ENCODE results near the gene TMEM132D.

TMEM132D gene

GRCh38 chr12:129084875-129085826 lies 818.7 kb downstream of the TMEM132D start:
- H3K4me3 ChIP-seq (ENCODE audit: control insufficient read depth, low read depth, low read length) = no peak overlapping the region
- no peak for TF ChIP-seq CTCF (conservative IDR thresholded peaks at IDR 0.05; ENCODE audit: control insufficient read depth, insufficient read depth, low read depth, low read length)
- no peak for DNase-seq (ENCODE audit: low read depth)

GRCh38 chr12:129083121-129083840 lies 820.5 kb downstream of the TMEM132D start:
- DNase-seq (ENCODE audit: low read depth) = no peak
- no peak for TF ChIP-seq CTCF (conservative IDR thresholded peaks at IDR 0.05; ENCODE audit: control insufficient read depth, insufficient read depth, low read depth, low read length)
- H3K4me3 ChIP-seq (ENCODE audit: control insufficient read depth, low read depth, low read length) = no peak overlapping the region

GRCh38 chr12:129082441-129082840 lies 821.4 kb downstream of the TMEM132D start:
- no peak for TF ChIP-seq CTCF (conservative IDR thresholded peaks at IDR 0.05; ENCODE audit: control insufficient read depth, insufficient read depth, low read depth, low read length)
- H3K4me3 ChIP-seq (ENCODE audit: control insufficient read depth, low read depth, low read length) = no peak overlapping the region
- no peak for DNase-seq (ENCODE audit: low read depth)

- no peak overlapping the region for H3K4me3 ChIP-seq (ENCODE audit: control insufficient read depth, low read depth, low read length)
- no peak for TF ChIP-seq CTCF (conservative IDR thresholded peaks at IDR 0.05; ENCODE audit: control insufficient read depth, insufficient read depth, low read depth, low read length)
- no peak for DNase-seq (ENCODE audit: low read depth)
These were observed 822.0 kb downstream of the TMEM132D start for GRCh38 chr12:129081755-129082250.

GRCh38 chr12:129080821-129081220 lies 823.0 kb downstream of the TMEM132D start:
- TF ChIP-seq CTCF (conservative IDR thresholded peaks at IDR 0.05; ENCODE audit: control insufficient read depth, insufficient read depth, low read depth, low read length) = no peak
- H3K4me3 ChIP-seq (ENCODE audit: control insufficient read depth, low read depth, low read length) = no peak overlapping the region
- DNase-seq (ENCODE audit: low read depth) = no peak

- no peak for DNase-seq (ENCODE audit: low read depth)
- H3K4me3 ChIP-seq (ENCODE audit: control insufficient read depth, low read depth, low read length) = no peak overlapping the region
- no peak for TF ChIP-seq CTCF (conservative IDR thresholded peaks at IDR 0.05; ENCODE audit: control insufficient read depth, insufficient read depth, low read depth, low read length)
These were observed 823.4 kb downstream of the TMEM132D start for GRCh38 chr12:129080391-129080790.

All from fibroblast of mammary gland (primary cell).